ENCODE results near the gene CD44. TPM values are rescaled to one million over a fixed set of nuclear protein-coding genes. Genes with fewer than 3 reads are reported as not detected.

CD44 gene
- total RNA-seq, 4 donors from 2014 or later: 861 to 1,282 (median 914) TPM

DNA sequence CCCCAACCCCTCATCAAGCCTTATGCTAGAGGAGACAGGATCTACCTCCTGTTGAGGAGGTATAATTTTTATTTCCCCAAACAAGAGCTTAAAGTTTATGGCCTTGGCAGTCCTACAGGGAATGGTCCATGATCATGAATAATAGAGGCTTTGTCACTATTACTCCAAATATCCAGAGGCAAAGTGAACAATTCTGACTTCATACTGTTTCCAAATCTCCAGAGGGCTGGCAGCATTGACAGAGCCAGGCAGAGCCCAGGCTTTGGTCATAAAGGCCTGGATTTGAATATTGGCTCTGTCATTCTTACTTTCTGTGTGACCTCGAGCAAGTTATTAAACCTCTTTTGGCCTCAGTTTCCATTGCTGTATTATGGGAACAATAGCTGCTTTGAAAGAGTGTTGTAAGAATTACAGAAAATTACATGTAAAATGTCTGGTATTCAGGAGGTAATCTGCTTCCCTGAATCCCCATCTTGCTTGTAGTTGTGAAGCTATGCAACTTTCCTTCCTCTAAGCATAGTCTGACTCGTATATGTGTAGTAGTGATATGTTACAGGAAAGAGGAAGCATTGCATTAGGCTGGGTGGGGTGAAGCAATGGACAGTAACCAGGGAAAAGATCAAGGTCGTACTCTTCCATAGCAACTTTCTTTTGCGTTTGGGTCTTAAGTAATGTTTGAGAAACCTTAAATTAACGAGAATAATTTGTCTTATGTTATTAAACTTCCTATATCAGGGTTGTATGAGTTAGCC is 88.8 kb downstream of the CD44 start:
- no peak overlapping the region for H3K4me3 ChIP-seq (ENCODE audit: low read depth, poor library complexity, severe bottlenecking)
- intact Hi-C loops (cut with DNase I; ENCODE audit: low total_unique reads): no loop called here
- TF ChIP-seq CTCF (IDR thresholded peaks at IDR 0.05) (no peak), POLR2A (IDR thresholded peaks at IDR 0.05) (no peak)
- DNase-seq (ENCODE audit: low spot score in 2 of 2): no peak
- 67 to 70% methylated on average over 5 of the region's 5 CpGs for WGBS, 2 donors

DNA sequence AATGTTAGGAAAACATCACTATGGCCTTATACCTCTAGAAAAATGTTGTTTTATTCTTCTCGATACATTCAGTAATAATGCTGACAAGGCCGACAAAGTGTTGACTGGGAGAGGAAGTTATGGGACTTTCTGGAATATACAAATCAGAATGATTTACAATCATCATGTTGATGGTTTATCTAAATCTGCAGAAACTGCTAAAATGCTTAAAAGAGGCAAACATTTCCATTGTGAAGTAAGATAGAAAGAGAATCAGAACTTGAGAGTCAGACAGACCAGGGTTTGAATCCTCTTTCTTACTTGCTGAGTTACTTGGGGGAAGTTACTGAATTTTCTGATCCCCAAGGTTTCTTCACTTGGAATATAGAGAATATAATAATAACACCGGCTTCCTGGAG is 89.4 kb downstream of the CD44 start:
- DNase-seq (ENCODE audit: low spot score in 2 of 2): no peak
- no peak for TF ChIP-seq POLR2A (IDR thresholded peaks at IDR 0.05)
- no peak for TF ChIP-seq CTCF (IDR thresholded peaks at IDR 0.05)
- WGBS, 2 donors: 73 to 91% methylated on average over 3 of the region's 3 CpGs
- intact Hi-C loops (cut with DNase I; ENCODE audit: low total_unique reads): no loop called here
- no peak overlapping the region for H3K4me3 ChIP-seq (ENCODE audit: low read depth, poor library complexity, severe bottlenecking)

DNA sequence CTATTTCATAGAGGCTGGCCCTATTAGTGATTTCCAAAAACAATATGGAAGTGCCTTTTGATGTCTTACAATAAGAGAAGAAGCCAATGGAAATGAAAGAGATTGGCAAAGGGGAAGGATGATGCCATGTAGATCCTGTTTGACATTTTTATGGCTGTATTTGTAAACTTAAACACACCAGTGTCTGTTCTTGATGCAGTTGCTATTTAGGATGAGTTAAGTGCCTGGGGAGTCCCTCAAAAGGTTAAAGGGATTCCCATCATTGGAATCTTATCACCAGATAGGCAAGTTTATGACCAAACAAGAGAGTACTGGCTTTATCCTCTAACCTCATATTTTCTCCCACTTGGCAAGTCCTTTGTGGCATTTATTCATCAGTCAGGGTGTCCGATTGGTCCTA is 91.4 kb downstream of the CD44 start:
- no peak overlapping the region for H3K4me3 ChIP-seq (ENCODE audit: low read depth, poor library complexity, severe bottlenecking)
- intact Hi-C loops (cut with DNase I; ENCODE audit: low total_unique reads): no loop called here
- TF ChIP-seq POLR2A (IDR thresholded peaks at IDR 0.05) (no peak), CTCF (IDR thresholded peaks at IDR 0.05) (no peak)
- no peak for DNase-seq (ENCODE audit: low spot score in 2 of 2)
- WGBS, 2 donors: 92 to 96% methylated on average over 1 of the region's 1 CpG

- no peak for DNase-seq (ENCODE audit: low spot score in 2 of 2)
- TF ChIP-seq CTCF (IDR thresholded peaks at IDR 0.05) (no peak), POLR2A (IDR thresholded peaks at IDR 0.05) (no peak)
- no peak overlapping the region for H3K4me3 ChIP-seq (ENCODE audit: low read depth, poor library complexity, severe bottlenecking)
- 83 to 89% methylated on average over 5 of the region's 5 CpGs for WGBS, 2 donors
- intact Hi-C loops (cut with DNase I; ENCODE audit: low total_unique reads): no loop called here
Observed at GRCh38 chr11:35231076-35231860, 92.3 kb downstream of the CD44 start.

- TF ChIP-seq POLR2A (IDR thresholded peaks at IDR 0.05) (no peak), CTCF (IDR thresholded peaks at IDR 0.05) (no peak)
- no peak overlapping the region for H3K4me3 ChIP-seq (ENCODE audit: low read depth, poor library complexity, severe bottlenecking)
- no peak for DNase-seq (ENCODE audit: low spot score in 2 of 2)
- intact Hi-C loops (cut with DNase I; ENCODE audit: low total_unique reads): no loop called here
- 78 to 84% methylated on average over 4 of the region's 4 CpGs for WGBS, 2 donors
Observed at GRCh38 chr11:35232891-35233330, 93.9 kb downstream of the CD44 start.

Data from lower leg skin (tissue), 4 donors.